Lower leg skin (tissue), 4 donors: Measurements from ENCODE around the gene NIPSNAP2. TPM values are rescaled to one million over a fixed set of nuclear protein-coding genes. Genes with fewer than 3 reads are reported as not detected.

ENCODE experiments used
- DNase-seq, 2 donors: peaks; one replicate each; pipeline ENCODE4 v3.0.0-alpha.2; 2019; ENCODE audit warnings: low spot score in 2 of 2
- H3K4me3 ChIP-seq: fragments of 200-600 bp; sonication (generic); 2 replicates; pipeline ENCODE4 v1.5.1; 2017; ENCODE audit warnings: mild to moderate bottlenecking, low read depth; ENCODE audit not compliant: poor library complexity, severe bottlenecking
- POLR2A ChIP-seq, 2 donors: fragments of 450-650 bp; IDR thresholded peaks; one replicate each; pipeline ENCODE4 v1.6.1; 2016 to 2017; ENCODE audit warnings: antibody characterized with exemption in 2 of 2, mild to moderate bottlenecking in 1 of 2, moderate library complexity in 1 of 2
- WGBS, 2 donors: methylation state at CpG; one replicate each; pipeline ENCODE4 v1.1.5; 2018; 5-methylcytosine and 5-hydroxymethylcytosine counted together
- intact Hi-C: fragments of 100-400 bp; cut with DNase I; formaldehyde crosslinking; loops from one replicate; pipeline ENCODE4 v1.15.0; 2023; ENCODE audit warnings: low total_unique reads
- total RNA-seq, 4 donors: library from RNA; depleted of rRNA; stranded (reverse); fragments of >200 nt; gene quantifications; one replicate each; pipeline ENCODE4 v1.1.0, GENCODE V29; 2016
- TF ChIP-seq, protein P1 (sequence below), 3 donors: fragments of 450-650 bp; IDR thresholded peaks; one replicate each; pipeline ENCODE4 v1.5.1; 2016; ENCODE audit warnings: antibody characterized with exemption in 3 of 3, mild to moderate bottlenecking in 3 of 3, moderate library complexity in 2 of 3

NIPSNAP2 gene
- total RNA-seq, 4 donors from 2014 or later: 36.4 to 48.4 (median 41.5) TPM

DNA sequence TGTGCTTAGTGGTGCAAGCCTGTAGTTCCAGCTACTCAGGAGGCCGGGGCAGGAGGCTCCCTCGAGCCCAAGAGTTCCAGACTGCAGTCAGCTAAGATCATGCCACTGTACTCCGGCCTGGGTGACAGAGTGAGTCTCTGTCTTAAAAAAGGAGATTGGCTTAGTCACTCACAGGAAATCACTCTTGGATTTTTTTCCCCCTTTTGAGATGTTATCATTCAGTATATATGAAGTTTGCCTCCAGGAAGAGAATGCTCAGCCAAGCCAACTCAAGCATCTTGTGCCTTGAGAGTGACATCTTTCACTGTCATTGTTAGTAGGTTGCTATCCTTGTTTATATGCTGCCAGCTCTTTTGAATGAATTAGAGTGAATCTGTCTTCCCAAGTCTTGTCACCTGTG lies 28.0 kb downstream of the NIPSNAP2 start:
- 74 to 85% methylated on average over 3 of the region's 3 CpGs for WGBS, 2 donors
- DNase-seq: no peak
- intact Hi-C loops: no loop called here
- H3K4me3 ChIP-seq: no peak overlapping the region
- TF ChIP-seq, protein P1, sequence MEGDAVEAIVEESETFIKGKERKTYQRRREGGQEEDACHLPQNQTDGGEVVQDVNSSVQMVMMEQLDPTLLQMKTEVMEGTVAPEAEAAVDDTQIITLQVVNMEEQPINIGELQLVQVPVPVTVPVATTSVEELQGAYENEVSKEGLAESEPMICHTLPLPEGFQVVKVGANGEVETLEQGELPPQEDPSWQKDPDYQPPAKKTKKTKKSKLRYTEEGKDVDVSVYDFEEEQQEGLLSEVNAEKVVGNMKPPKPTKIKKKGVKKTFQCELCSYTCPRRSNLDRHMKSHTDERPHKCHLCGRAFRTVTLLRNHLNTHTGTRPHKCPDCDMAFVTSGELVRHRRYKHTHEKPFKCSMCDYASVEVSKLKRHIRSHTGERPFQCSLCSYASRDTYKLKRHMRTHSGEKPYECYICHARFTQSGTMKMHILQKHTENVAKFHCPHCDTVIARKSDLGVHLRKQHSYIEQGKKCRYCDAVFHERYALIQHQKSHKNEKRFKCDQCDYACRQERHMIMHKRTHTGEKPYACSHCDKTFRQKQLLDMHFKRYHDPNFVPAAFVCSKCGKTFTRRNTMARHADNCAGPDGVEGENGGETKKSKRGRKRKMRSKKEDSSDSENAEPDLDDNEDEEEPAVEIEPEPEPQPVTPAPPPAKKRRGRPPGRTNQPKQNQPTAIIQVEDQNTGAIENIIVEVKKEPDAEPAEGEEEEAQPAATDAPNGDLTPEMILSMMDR (IDR thresholded peaks at IDR 0.05): no peak
- no peak for TF ChIP-seq POLR2A (IDR thresholded peaks at IDR 0.05)

DNA sequence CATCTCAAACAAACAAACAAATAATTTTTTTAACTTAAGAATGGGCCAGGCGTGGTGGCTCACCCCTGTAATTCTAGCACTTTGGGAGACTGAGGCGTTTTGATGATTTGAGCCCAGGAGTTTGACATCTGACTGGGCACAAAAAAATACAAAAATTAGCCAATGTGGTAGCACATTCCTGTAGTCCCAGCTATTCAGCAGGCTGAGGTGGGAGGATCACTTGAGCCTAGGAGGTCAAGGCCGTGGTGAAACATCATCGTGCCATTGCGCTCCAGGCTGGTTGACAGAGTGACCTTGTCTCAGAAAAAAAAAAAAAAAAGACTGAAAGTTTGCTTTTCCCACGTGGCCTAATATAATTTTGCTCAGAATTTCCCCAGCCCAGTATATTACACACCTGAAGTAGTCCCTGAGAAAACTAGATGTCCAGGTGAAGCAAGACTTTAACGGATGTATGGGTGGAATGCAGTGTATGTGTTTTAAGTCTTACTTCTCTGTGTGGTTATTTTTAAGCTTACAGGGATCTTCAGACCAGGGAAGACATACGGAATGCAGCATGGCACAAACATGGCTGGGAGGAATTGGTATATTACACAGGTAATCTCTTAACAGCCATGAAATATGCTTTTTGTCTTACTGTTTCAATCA lies 32.6 kb downstream of the NIPSNAP2 start:
- 91 to 93% methylated on average over 8 of the region's 8 CpGs for WGBS, 2 donors
- intact Hi-C loops: no loop called here
- TF ChIP-seq POLR2A (IDR thresholded peaks at IDR 0.05): no peak
- TF ChIP-seq, protein P1 (IDR thresholded peaks at IDR 0.05): no peak
- no peak for DNase-seq
- H3K4me3 ChIP-seq: no peak overlapping the region

DNA sequence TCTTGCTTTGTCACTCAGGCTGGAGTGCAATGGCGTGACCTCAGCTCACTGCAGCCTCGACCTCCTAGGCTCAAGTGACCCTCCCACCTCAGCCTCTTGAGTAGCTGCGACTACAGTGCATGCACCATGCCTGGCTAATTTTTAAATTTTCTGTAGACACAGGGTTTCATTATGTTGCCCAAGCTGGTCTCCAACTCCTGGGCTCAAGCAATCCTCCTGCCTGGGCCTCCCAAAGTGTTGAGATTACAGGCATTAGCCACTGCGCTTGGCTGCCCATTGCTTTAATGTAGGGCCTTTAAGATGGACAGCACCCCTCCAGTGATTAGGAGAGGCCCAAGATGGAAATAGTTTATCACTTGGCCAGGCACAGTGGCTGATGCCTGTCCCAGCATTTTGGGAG lies 39.4 kb downstream of the NIPSNAP2 start:
- intact Hi-C loops: loop anchor here (10.0 kb wide), 1 partner anchor 71 kb away; no protein-coding TSS in a partner anchor
- no peak for DNase-seq
- H3K4me3 ChIP-seq: no peak overlapping the region
- TF ChIP-seq, protein P1 (IDR thresholded peaks at IDR 0.05): no peak
- TF ChIP-seq POLR2A (IDR thresholded peaks at IDR 0.05): no peak
- 88 to 94% methylated on average over 4 of the region's 4 CpGs for WGBS, 2 donors

DNA sequence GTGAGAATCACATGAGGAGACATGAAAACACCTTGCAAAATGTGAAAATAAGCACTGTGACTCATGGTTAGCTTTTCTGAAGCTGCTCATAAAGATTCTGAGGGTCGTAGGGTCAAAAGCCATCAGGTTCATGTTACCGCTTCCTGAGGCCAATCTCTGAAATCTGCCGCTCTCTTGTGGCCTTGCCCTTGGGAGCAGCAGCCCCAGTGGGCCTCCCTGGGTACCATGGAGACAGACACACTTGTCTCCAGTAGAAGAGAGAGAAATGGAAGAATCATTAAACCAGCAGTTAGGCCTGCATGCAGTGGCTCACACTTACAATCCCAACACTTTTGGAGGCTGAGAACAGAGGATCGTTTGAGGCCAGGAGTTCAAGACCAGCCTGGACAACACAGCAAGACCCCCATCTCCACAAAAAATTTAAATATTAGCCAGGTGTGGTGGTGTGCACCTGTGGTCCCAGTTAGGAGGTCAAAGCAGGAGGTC lies 42.8 kb downstream of the NIPSNAP2 start:
- 84 to 85% methylated on average over 4 of the region's 4 CpGs for WGBS, 2 donors
- no peak for DNase-seq
- intact Hi-C loops: loop anchor here (10.0 kb wide), 1 partner anchor 68 kb away; no protein-coding TSS in a partner anchor
- H3K4me3 ChIP-seq: no peak overlapping the region
- TF ChIP-seq, protein P1 (IDR thresholded peaks at IDR 0.05): peak in 1 of 3 donors; percentile 82
- TF ChIP-seq POLR2A (IDR thresholded peaks at IDR 0.05): no peak

DNA sequence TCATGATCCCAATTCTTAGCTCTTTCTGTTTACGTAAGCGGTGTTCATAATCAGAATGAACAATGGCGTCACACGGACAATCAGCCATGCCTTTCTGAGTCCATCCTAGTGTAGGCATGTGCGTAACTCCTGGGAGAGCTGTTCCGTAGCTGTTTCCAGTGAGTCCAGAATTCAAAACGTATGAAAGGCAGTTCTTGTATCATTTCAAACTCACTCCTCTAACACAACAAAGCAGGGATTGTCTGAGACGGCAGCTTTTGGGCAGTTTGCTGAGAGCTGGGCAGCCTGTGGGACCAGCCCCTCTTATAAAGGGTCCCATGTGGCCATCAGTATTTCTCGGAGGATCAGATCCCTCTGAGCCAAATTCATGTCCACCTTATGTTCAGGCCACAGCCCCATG lies 43.5 kb downstream of the NIPSNAP2 start:
- no peak for TF ChIP-seq POLR2A (IDR thresholded peaks at IDR 0.05)
- TF ChIP-seq, protein P1 (IDR thresholded peaks at IDR 0.05): no peak
- 81% methylated on average over 9 of the region's 9 CpGs for WGBS, 2 donors
- intact Hi-C loops: loop anchor here (10.0 kb wide), 1 partner anchor 67 kb away; no protein-coding TSS in a partner anchor
- no peak overlapping the region for H3K4me3 ChIP-seq
- DNase-seq: no peak
